Liver (tissue), 9 donors: ENCODE data around the gene TBX21. TPM values are rescaled to one million over a fixed set of nuclear protein-coding genes. Genes with fewer than 3 reads are reported as not detected.

ENCODE experiments used
- DNase-seq: peaks from one replicate; pipeline ENCODE4 v3.0.0-alpha.2; 2017; ENCODE audit warnings: low spot score
- H3K27ac ChIP-seq, 2 donors: one replicate each; pipeline ENCODE4 v1.7.0; 2013; ENCODE audit warnings: inconsistent platforms in 2 of 2, low read length in 2 of 2, control low read depth in 1 of 2, low read depth in 1 of 2, mild to moderate bottlenecking in 1 of 2
- H3K27me3 ChIP-seq, 4 donors: one replicate each; pipeline versions ENCODE4 v1.6.1 to v1.7.0; 2013; ENCODE audit warnings: low read length in 3 of 4, inconsistent platforms in 1 of 4, mild to moderate bottlenecking in 1 of 4, moderate library complexity in 1 of 4; ENCODE audit not compliant: control insufficient read depth in 4 of 4, insufficient read depth in 4 of 4
- H3K36me3 ChIP-seq, 4 donors: one replicate each; pipeline versions ENCODE4 v1.6.1 to v1.7.0; 2013; ENCODE audit warnings: low read length in 3 of 4, mild to moderate bottlenecking in 3 of 4, low read depth in 1 of 4, moderate library complexity in 1 of 4; ENCODE audit not compliant: control insufficient read depth in 4 of 4, insufficient read depth in 3 of 4
- H3K4me1 ChIP-seq, 4 donors: one replicate each; pipeline versions ENCODE4 v1.6.1 to v1.7.0; 2013; ENCODE audit warnings: low read length in 3 of 4, mild to moderate bottlenecking in 3 of 4, moderate library complexity in 1 of 4; ENCODE audit not compliant: control insufficient read depth in 4 of 4, insufficient read depth in 4 of 4
- H3K4me3 ChIP-seq, 3 donors: one replicate each; pipeline versions ENCODE4 v1.6.1 to v1.7.0; 2013; ENCODE audit warnings: low read length in 3 of 3, control low read depth in 1 of 3, low read depth in 1 of 3, mild to moderate bottlenecking in 1 of 3
- H3K9ac ChIP-seq, 2 donors: one replicate each; pipeline ENCODE4 v1.7.0; 2013; ENCODE audit warnings: low read length in 2 of 2, mild to moderate bottlenecking in 2 of 2, moderate library complexity in 2 of 2, control low read depth in 1 of 2, low read depth in 1 of 2
- H3K9me3 ChIP-seq, 4 donors: one replicate each; pipeline versions ENCODE4 v1.6.1 to v1.7.0; 2013; ENCODE audit warnings: low read length in 3 of 4; ENCODE audit not compliant: control insufficient read depth in 4 of 4
- ATF3 ChIP-seq: IDR thresholded peaks from 2 replicates; pipeline ENCODE4 v1.6.1; 2016; ENCODE audit warnings: antibody characterized with exemption
- CTCF ChIP-seq: fragments of 150-350 bp; IDR thresholded peaks from 2 replicates; pipeline ENCODE4 v1.5.1; 2017; ENCODE audit warnings: improper control_type of control experiment, low read depth, low read length; ENCODE audit not compliant: missing input control
- EGR1 ChIP-seq, 2 donors: IDR thresholded peaks; 2 replicates each; pipeline ENCODE4 v1.6.1; 2016 to 2018; ENCODE audit warnings: antibody characterized with exemption in 2 of 2, low read depth in 2 of 2
- FOXA1 ChIP-seq: IDR thresholded peaks from 2 replicates; pipeline ENCODE4 v1.6.1; 2016; ENCODE audit warnings: antibody characterized with exemption
- FOXA2 ChIP-seq: IDR thresholded peaks from 2 replicates; pipeline ENCODE4 v1.6.1; 2016; ENCODE audit warnings: antibody characterized with exemption
- GABPA ChIP-seq, 2 donors: IDR thresholded peaks in 1 of 2; conservative IDR thresholded peaks in 1 of 2; 2 replicates each; pipeline ENCODE4 v1.6.1; 2016; ENCODE audit warnings: antibody characterized with exemption in 2 of 2, mild to moderate bottlenecking in 1 of 2, moderate library complexity in 1 of 2
- HNF4A ChIP-seq, 2 donors: conservative IDR thresholded peaks; 2 replicates each; pipeline ENCODE4 v1.6.1; 2016; ENCODE audit warnings: antibody characterized with exemption in 2 of 2, mild to moderate bottlenecking in 2 of 2
- JUND ChIP-seq, 2 donors: IDR thresholded peaks; 2 replicates each; pipeline ENCODE4 v1.6.1; 2016; ENCODE audit warnings: antibody characterized with exemption in 2 of 2
- NR2F2 ChIP-seq: IDR thresholded peaks from 2 replicates; pipeline ENCODE4 v1.6.1; 2016; ENCODE audit warnings: antibody characterized with exemption
- RAD21 ChIP-seq, 2 donors: IDR thresholded peaks; 2 replicates each; pipeline ENCODE4 v1.6.1; 2016; ENCODE audit warnings: antibody characterized with exemption in 2 of 2, mild to moderate bottlenecking in 2 of 2
- REST ChIP-seq: IDR thresholded peaks from 2 replicates; pipeline ENCODE4 v1.6.1; 2016; ENCODE audit warnings: antibody characterized with exemption, mild to moderate bottlenecking
- SP1 ChIP-seq: IDR thresholded peaks from 2 replicates; pipeline ENCODE4 v1.6.1; 2018; ENCODE audit warnings: antibody characterized with exemption, mild to moderate bottlenecking
- YY1 ChIP-seq: IDR thresholded peaks from 2 replicates; pipeline ENCODE4 v1.6.1; 2016; ENCODE audit warnings: antibody characterized with exemption, mild to moderate bottlenecking
- WGBS: extraction: QIAGEN DNeasy Blood & Tissue Kit; methylation state at CpG from one replicate; pipeline ENCODE4 v1.1.7; 2013; 5-methylcytosine and 5-hydroxymethylcytosine counted together
- polyA plus RNA-seq, 2 donors: library from polyadenylated mRNA; stranded (reverse) in 1 of 2; unstranded in 1 of 2; fragments of 200-250 nt in 1 of 2; fragments of >200 nt in 1 of 2; fragmentation: Nextera tagmentation in 1 of 2; extraction: Ambion mirVana in 1 of 2; gene quantifications; one replicate each; pipeline versions ENCODE4 v1.2.1 to v1.2.3, GENCODE V29; 2013 to 2015
- total RNA-seq, 2 donors: library from RNA; depleted of rRNA; stranded (reverse); fragments of >200 nt; gene quantifications; one replicate each; pipeline ENCODE4 v1.2.3, GENCODE V29; 2014
- donor health status: healthy.
- donor health status: healthy.
- donor health status: healthy.
- donor health status: healthy.
- donor health status: healthy.

The TBX21 gene
- total and polyA plus RNA-seq, 4 donors = 0.19 to 0.59 (median 0.25) TPM; not detected in 1

GRCh38 chr17:47703191-47703591 is 29.8 kb upstream of the TBX21 start:
- Histone ChIP-seq H3K9me3 (no peaks in the 10 kb centered on the region), H3K4me1 (no peaks in the 10 kb centered on the region), H3K9ac (no peak overlapping the region), H3K27ac (no peak overlapping the region), H3K36me3 (no peaks in the 10 kb centered on the region), H3K4me3 (no peak overlapping the region), H3K27me3 (no peaks in the 10 kb centered on the region)
- WGBS = 72% methylated on average over 15 of the region's 15 CpGs
- no peak for DNase-seq
- no peak for TF ChIP-seq GABPA (IDR thresholded peaks at IDR 0.05 in 1 of 2, conservative IDR thresholded peaks at IDR 0.05 in 1 of 2)
- no peak for TF ChIP-seq NR2F2
- no peak for TF ChIP-seq EGR1 (IDR thresholded peaks at IDR 0.05; ENCODE audit: low read depth in 2 of 2)
- TF ChIP-seq HNF4A (conservative IDR thresholded peaks at IDR 0.05) = no peak
- TF ChIP-seq CTCF = no peak
- TF ChIP-seq REST = no peak
- TF ChIP-seq FOXA2 = no peak
- no peak for TF ChIP-seq YY1
- TF ChIP-seq JUND (IDR thresholded peaks at IDR 0.05) = no peak
- no peak for TF ChIP-seq RAD21 (IDR thresholded peaks at IDR 0.05)
- no peak for TF ChIP-seq ATF3

- H3K9me3 ChIP-seq = no peaks in the 10 kb centered on the region
- WGBS = 92% methylated on average over 5 of the region's 5 CpGs
- TF ChIP-seq GABPA (IDR thresholded peaks at IDR 0.05 in 1 of 2, conservative IDR thresholded peaks at IDR 0.05 in 1 of 2) (no peak), SP1 (no peak), CTCF (no peak), FOXA1 (no peak), RAD21 (IDR thresholded peaks at IDR 0.05) (no peak), JUND (IDR thresholded peaks at IDR 0.05) (no peak), YY1 (no peak)
- H3K27ac ChIP-seq = no peak overlapping the region
- no peak overlapping the region for H3K9ac ChIP-seq
- no peak for DNase-seq
- H3K4me1 ChIP-seq = no peaks in the 10 kb centered on the region
- no peaks in the 10 kb centered on the region for H3K27me3 ChIP-seq
- no peak overlapping the region for H3K4me3 ChIP-seq
- H3K36me3 ChIP-seq = no peaks in the 10 kb centered on the region
Observed at GRCh38 chr17:47703671-47704070, 29.4 kb upstream of the TBX21 start.
